MCF 10A (cell line): ENCODE results near the gene OMA1. TPM values are rescaled to one million over a fixed set of nuclear protein-coding genes. Genes with fewer than 3 reads are reported as not detected.

Experiments
- BruUV-seq: library from RNA; stranded (reverse); fragments of 400-500 nt; replicated peaks from 2 replicates; lab custom pipeline; 2021; lab: Mats Ljungman, UMichigan
- CTCF ChIA-PET: fragments of 300-600 bp; sonication (Branson Sonifier 250); formaldehyde crosslinking; extraction: SDS; loops from one replicate; lab custom pipeline; 2021; ENCODE audit warnings: antibody characterized with exemption, inconsistent platforms; lab: Yijun Ruan, JAX
- POLR2A ChIA-PET: fragments of 300-600, 350-650 bp; sonication (Branson Sonifier 250); formaldehyde crosslinking; extraction: SDS; loops from one replicate; lab custom pipeline; 2020; ENCODE audit warnings: antibody characterized with exemption, inconsistent platforms; lab: Yijun Ruan, JAX
- DNase-seq: peaks from one replicate; pipeline ENCODE4 v3.0.0-alpha.2; 2018; ENCODE audit not compliant: unreplicated experiment
- H3K27ac Mint-ChIP-seq: one replicate; pipeline ENCODE4 v1.8.0; 2022; ENCODE audit warnings: mild to moderate bottlenecking, low read depth, mixed read lengths; ENCODE audit not compliant: unreplicated experiment
- H3K27me3 Mint-ChIP-seq: one replicate; pipeline ENCODE4 v1.8.0; 2022; ENCODE audit warnings: mixed read lengths; ENCODE audit not compliant: insufficient read depth, unreplicated experiment
- H3K36me3 Mint-ChIP-seq: one replicate; pipeline ENCODE4 v1.8.0; 2022; ENCODE audit warnings: mild to moderate bottlenecking, moderate library complexity, mixed read lengths; ENCODE audit not compliant: insufficient read depth, unreplicated experiment
- H3K4me1 Mint-ChIP-seq: one replicate; pipeline ENCODE4 v1.8.0; 2022; ENCODE audit warnings: mixed read lengths; ENCODE audit not compliant: insufficient read depth, unreplicated experiment
- H3K4me3 Mint-ChIP-seq: one replicate; pipeline ENCODE4 v1.8.0; 2022; ENCODE audit warnings: mild to moderate bottlenecking, moderate library complexity, mixed read lengths; ENCODE audit not compliant: unreplicated experiment
- H3K9me3 Mint-ChIP-seq: one replicate; pipeline ENCODE4 v1.8.0; 2022; ENCODE audit warnings: mixed read lengths; ENCODE audit not compliant: unreplicated experiment
- intact Hi-C: fragments of 100-400 bp; cut with micrococcal nuclease; formaldehyde crosslinking; loops from 2 replicates; pipeline ENCODE4 v1.14.1; 2022
- total RNA-seq: library from RNA; stranded (reverse); gene quantifications from 2 replicates; pipeline ENCODE4 v1.2.3, GENCODE V29; 2022
- TF ChIP-seq, protein P1 (sequence below): fragments of 200-600 bp; IDR thresholded peaks from one replicate; pipeline ENCODE4 v1.8.0; 2022; ENCODE audit warnings: antibody characterized with exemption, mild to moderate bottlenecking; ENCODE audit not compliant: unreplicated experiment

The OMA1 gene
- total RNA-seq, 1 experiment from 2014 or later: 15.7 TPM

DNA sequence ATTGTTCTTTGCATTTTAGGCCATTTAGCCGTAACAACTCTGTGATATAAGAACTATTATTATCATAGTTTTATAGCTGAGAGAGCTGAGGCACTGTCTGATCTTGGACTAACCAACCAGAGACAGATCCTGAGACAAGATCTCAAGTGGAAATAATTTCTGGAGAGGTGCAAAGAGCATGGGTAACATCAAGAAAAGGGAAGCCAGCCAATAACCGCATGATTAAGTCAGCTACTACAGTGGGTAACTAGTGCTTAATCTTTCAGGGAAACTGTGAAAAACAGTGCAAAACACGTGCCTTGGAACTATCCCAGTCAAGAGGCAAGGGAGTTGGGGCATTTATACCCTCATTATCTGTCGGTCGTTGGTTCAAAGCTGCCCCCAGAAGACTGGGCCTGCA, 105.8 kb downstream of the OMA1 start:
- intact Hi-C loops: no loop called here
- no TSS peak for BruUV-seq
- H3K27me3 Mint-ChIP-seq: no peaks in the 10 kb centered on the region
- H3K4me1 Mint-ChIP-seq: no peaks in the 10 kb centered on the region
- H3K27ac Mint-ChIP-seq: no peak overlapping the region
- H3K4me3 Mint-ChIP-seq: no peak overlapping the region
- no peaks in the 10 kb centered on the region for H3K36me3 Mint-ChIP-seq
- ChIA-PET POLR2A (no interaction called here), CTCF (interaction anchor here (0.8 kb wide), 2 partner anchors 75 to 203 kb away, joined by 3 read pairs; no protein-coding TSS in a partner anchor)
- no peaks in the 10 kb centered on the region for H3K9me3 Mint-ChIP-seq
- TF ChIP-seq, protein P1, sequence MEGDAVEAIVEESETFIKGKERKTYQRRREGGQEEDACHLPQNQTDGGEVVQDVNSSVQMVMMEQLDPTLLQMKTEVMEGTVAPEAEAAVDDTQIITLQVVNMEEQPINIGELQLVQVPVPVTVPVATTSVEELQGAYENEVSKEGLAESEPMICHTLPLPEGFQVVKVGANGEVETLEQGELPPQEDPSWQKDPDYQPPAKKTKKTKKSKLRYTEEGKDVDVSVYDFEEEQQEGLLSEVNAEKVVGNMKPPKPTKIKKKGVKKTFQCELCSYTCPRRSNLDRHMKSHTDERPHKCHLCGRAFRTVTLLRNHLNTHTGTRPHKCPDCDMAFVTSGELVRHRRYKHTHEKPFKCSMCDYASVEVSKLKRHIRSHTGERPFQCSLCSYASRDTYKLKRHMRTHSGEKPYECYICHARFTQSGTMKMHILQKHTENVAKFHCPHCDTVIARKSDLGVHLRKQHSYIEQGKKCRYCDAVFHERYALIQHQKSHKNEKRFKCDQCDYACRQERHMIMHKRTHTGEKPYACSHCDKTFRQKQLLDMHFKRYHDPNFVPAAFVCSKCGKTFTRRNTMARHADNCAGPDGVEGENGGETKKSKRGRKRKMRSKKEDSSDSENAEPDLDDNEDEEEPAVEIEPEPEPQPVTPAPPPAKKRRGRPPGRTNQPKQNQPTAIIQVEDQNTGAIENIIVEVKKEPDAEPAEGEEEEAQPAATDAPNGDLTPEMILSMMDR: no peak
- no peak for DNase-seq

DNA sequence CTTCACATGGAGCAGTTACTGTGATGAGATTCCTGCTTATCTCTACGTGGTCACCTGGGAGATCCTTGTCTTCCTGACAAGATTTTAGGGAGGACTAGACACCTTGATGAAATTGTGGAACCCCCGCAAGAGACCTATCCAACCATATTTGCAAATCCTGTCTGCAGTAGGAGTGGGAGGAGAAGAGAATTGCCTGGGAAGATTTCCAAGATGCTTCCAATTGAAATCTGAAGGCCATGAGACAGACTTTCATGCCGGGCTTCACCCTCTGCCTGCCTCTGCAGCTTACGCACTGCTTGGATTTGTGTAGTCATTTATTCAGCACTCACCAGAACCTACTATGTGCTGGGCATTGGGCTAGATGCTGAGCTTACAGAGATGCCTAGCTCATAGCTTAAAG, 106.6 kb downstream of the OMA1 start:
- ChIA-PET POLR2A (no interaction called here), CTCF (interaction anchor here (0.8 kb wide), 1 partner anchor 204 kb away, joined by 3 read pairs; no protein-coding TSS in a partner anchor)
- Mint-ChIP-seq H3K36me3 (no peaks in the 10 kb centered on the region), H3K27me3 (no peaks in the 10 kb centered on the region), H3K9me3 (no peaks in the 10 kb centered on the region), H3K27ac (no peak overlapping the region), H3K4me1 (no peaks in the 10 kb centered on the region), H3K4me3 (no peak overlapping the region)
- intact Hi-C loops: no loop called here
- TF ChIP-seq, protein P1: no peak
- DNase-seq: no peak
- no TSS peak for BruUV-seq

DNA sequence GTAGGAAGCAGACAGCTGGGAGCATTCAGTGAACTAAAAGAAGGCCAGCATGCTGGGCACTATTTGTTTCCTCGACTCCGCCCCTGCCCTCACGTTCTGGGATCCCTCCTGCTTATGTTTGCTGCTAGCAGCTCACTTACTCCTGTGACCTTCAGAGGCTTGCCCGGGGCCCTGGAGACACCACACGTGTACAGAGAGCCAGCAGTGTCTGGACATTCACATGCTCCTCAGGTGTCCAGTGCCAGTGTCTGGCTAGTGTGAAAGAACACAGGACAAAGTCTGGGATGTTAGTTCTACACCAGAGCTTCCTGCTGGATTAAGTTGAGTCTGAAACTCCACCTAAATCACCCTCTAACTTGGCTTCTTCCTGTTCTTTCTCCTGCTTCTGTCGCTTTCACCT, 108.1 kb downstream of the OMA1 start:
- POLR2A ChIA-PET: no interaction called here
- no peaks in the 10 kb centered on the region for H3K36me3 Mint-ChIP-seq
- intact Hi-C loops: no loop called here
- H3K4me3 Mint-ChIP-seq: no peak overlapping the region
- no TSS peak for BruUV-seq
- TF ChIP-seq, protein P1: no peak
- no peak for DNase-seq
- H3K4me1 Mint-ChIP-seq: no peaks in the 10 kb centered on the region
- CTCF ChIA-PET: interaction anchor here (0.7 kb wide), 1 partner anchor 102 kb away, joined by 3 read pairs; no protein-coding TSS in a partner anchor
- H3K9me3 Mint-ChIP-seq: no peaks in the 10 kb centered on the region
- H3K27me3 Mint-ChIP-seq: no peaks in the 10 kb centered on the region
- H3K27ac Mint-ChIP-seq: no peak overlapping the region

DNA sequence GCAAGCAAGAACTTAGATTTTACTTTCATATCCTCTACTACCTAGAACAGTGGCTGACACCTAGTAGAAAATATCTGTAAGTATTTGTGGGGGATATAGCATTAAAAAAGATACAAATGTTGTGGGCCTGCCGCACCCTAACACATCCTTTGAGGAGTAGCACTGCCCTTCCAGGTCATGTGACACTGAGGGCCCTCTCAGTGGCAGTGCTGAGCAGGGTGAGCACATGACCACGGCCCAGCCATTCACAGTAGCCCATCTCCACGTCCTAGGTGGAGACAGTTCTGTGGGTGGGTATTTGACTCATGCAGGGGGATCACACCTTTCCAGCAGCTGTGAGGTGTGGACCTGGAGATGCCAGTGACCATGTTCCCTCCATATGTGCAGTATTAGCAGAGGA, 108.9 kb downstream of the OMA1 start:
- Mint-ChIP-seq H3K9me3 (no peaks in the 10 kb centered on the region), H3K36me3 (no peaks in the 10 kb centered on the region), H3K27ac (no peak overlapping the region), H3K27me3 (no peaks in the 10 kb centered on the region), H3K4me1 (no peaks in the 10 kb centered on the region), H3K4me3 (no peak overlapping the region)
- TF ChIP-seq, protein P1: no peak
- POLR2A ChIA-PET: interaction anchor here (0.7 kb wide), 1 partner anchor 9 kb away, joined by 4 read pairs; no protein-coding TSS in a partner anchor
- no peak for DNase-seq
- BruUV-seq: no TSS peak
- CTCF ChIA-PET: interaction anchor here (0.7 kb wide), 1 partner anchor 101 kb away, joined by 3 read pairs; no protein-coding TSS in a partner anchor
- intact Hi-C loops: no loop called here
